ENCODE data around the gene THRB. TPM values are rescaled to one million over a fixed set of nuclear protein-coding genes. Genes with fewer than 3 reads are reported as not detected.

The THRB gene
- total and polyA plus RNA-seq, 2 donors (not counting 3 experiments of a cell fraction or from before 2014, with no cell fraction given) = 0.06 TPM; not detected in 1

- Histone ChIP-seq H3K36me3 (ENCODE audit: control insufficient read depth in 2 of 2, extremely low read depth in 1 of 2, insufficient read depth in 2 of 2, low read length in 2 of 2) (no peaks in the 10 kb centered on the region), H3K4me2 (ENCODE audit: insufficient read depth, low read length) (no peak overlapping the region), H3K4me1 (ENCODE audit: control insufficient read depth, extremely low read depth, insufficient read depth, low read length) (no peaks in the 10 kb centered on the region), H4K20me1 (replicated peaks; ENCODE audit: control insufficient read depth, extremely low read depth, insufficient read depth, low read length) (no peaks in the 10 kb centered on the region), H3K4me3 (replicated peaks in 1 of 3; ENCODE audit: insufficient read depth in 1 of 3, low read depth in 1 of 3, low read length in 3 of 3) (no peak overlapping the region), H3K9me3 (replicated peaks; ENCODE audit: control insufficient read depth, insufficient read depth, low read length) (no peaks in the 10 kb centered on the region), H3K27ac (ENCODE audit: insufficient read depth, low read depth, low read length) (no peak overlapping the region), H2AFZ (ENCODE audit: low read depth, low read length) (no peak overlapping the region), H3K9ac (replicated peaks; ENCODE audit: extremely low read depth, insufficient read depth, low read length) (no peak overlapping the region), H3K79me2 (ENCODE audit: control insufficient read depth, insufficient read depth, low read length) (no peaks in the 10 kb centered on the region), H3K9me1 (replicated peaks; ENCODE audit: control insufficient read depth, extremely low read depth, insufficient read depth, low read length) (no peaks in the 10 kb centered on the region), H3K27me3 (ENCODE audit: control insufficient read depth in 2 of 2, insufficient read depth in 2 of 2, low read length in 2 of 2) (no peaks in the 10 kb centered on the region)
- no peak for TF ChIP-seq CTCF (IDR thresholded peaks at IDR 0.05; ENCODE audit: extremely low read depth in 1 of 2, insufficient read depth in 1 of 2, low read depth in 1 of 2, low read length in 2 of 2)
- no peak for TF ChIP-seq JUN (IDR thresholded peaks at IDR 0.05; ENCODE audit: borderline replicate concordance, insufficient read depth, insufficient read length, low read depth)
- no peak for TF ChIP-seq POLR2AphosphoS5 (IDR thresholded peaks at IDR 0.05; ENCODE audit: insufficient read depth, low read depth, low read length)
- no peak for TF ChIP-seq POLR2A (IDR thresholded peaks at IDR 0.05; ENCODE audit: low read depth, low read length)
- TF ChIP-seq MYC (IDR thresholded peaks at IDR 0.05; ENCODE audit: low read depth, low read length) = no peak
- TF ChIP-seq MAX (IDR thresholded peaks at IDR 0.05; ENCODE audit: insufficient read depth, insufficient read length) = no peak
- TF ChIP-seq GATA2 (IDR thresholded peaks at IDR 0.05; ENCODE audit: insufficient read depth, insufficient read length, low read depth, low read length) = no peak
- TF ChIP-seq FOS (IDR thresholded peaks at IDR 0.05; ENCODE audit: borderline replicate concordance, insufficient read depth, low read length) = no peak
- no peak for TF ChIP-seq EZH2 (IDR thresholded peaks at IDR 0.05; ENCODE audit: borderline replicate concordance, low read depth, low read length, severe bottlenecking)
- ChIA-PET CTCF (interaction anchor here (2.1 to 9.5 kb wide), 2 partner anchors 302 to 493 kb away, joined by 5 to 99 read pairs; no protein-coding TSS in a partner anchor), POLR2A (no interaction called here)
- intact Hi-C loops (cut with micrococcal nuclease) = no loop called here
- DNase-seq (ENCODE audit: low read depth, low spot score) (no peak), FAIRE-seq (no peak)
- BruUV-seq (replicated peaks) = no TSS peak
- dilution Hi-C loops (cut with MboI; ENCODE audit: extremely low pct_ligation_motif_present, low sequenced_read_pairs) = no loop called here
Measured at GRCh38 chr3:24190256-24190655, 304.4 kb downstream of the THRB start.

Measured in endothelial cell of umbilical vein (primary cell).